ENCODE results near the gene POLD1.
"Not testable (repeated sequence)": the region's sequence is repeated elsewhere in the genome, so short reads cannot be mapped to it uniquely, and the experiment has no call there.

DNA sequence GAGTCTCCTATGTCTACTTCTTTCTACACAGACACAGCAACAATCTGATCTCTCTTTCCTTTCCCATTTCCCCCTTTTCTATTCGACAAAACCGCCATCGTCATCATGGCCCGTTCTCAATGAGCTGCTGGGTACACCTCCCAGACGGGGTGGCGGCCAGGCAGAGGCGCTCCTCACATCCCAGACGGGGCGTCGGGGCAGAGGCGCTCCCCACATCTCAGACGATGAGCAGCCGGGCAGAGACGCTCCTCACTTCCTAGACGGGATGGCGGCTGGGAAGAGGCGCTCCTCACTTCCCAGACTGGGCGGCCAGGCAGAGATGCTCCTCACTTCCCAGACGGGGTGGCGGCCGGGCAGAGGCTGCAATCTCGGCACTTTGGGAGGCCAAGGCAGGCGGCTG lies 6.8 kb downstream of the POLD1 start:
- not testable (repeated sequence) for TF ChIP-seq EZH2 (IDR thresholded peaks at IDR 0.05)
- TF ChIP-seq, protein P1, sequence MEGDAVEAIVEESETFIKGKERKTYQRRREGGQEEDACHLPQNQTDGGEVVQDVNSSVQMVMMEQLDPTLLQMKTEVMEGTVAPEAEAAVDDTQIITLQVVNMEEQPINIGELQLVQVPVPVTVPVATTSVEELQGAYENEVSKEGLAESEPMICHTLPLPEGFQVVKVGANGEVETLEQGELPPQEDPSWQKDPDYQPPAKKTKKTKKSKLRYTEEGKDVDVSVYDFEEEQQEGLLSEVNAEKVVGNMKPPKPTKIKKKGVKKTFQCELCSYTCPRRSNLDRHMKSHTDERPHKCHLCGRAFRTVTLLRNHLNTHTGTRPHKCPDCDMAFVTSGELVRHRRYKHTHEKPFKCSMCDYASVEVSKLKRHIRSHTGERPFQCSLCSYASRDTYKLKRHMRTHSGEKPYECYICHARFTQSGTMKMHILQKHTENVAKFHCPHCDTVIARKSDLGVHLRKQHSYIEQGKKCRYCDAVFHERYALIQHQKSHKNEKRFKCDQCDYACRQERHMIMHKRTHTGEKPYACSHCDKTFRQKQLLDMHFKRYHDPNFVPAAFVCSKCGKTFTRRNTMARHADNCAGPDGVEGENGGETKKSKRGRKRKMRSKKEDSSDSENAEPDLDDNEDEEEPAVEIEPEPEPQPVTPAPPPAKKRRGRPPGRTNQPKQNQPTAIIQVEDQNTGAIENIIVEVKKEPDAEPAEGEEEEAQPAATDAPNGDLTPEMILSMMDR (IDR thresholded peaks at IDR 0.05) = not testable (repeated sequence)

All from neural progenitor cell (in vitro differentiated cells).